SK-N-DZ (cell line): ENCODE data around the gene NRSN1. TPM values are rescaled to one million over a fixed set of nuclear protein-coding genes. Genes with fewer than 3 reads are reported as not detected.

ENCODE experiments used
- DNase-seq: peaks from one replicate; pipeline ENCODE4 v3.0.0-alpha.2; 2015; ENCODE audit warnings: low spot score
- polyA plus RNA-seq, 2 experiments: library from polyadenylated mRNA; depleted of rRNA; stranded (reverse); fragments of >200 nt; gene quantifications; 2 replicates each; pipeline ENCODE4 v1.2.3, GENCODE V29; 2014

Gene NRSN1
- polyA plus RNA-seq (2014; cell fraction: cytosol; rRNA removed): 24.0 and 34.6 TPM in 2 replicates
- polyA plus RNA-seq (2014; cell fraction: nucleus; rRNA removed): 38.7 and 77.2 TPM in 2 replicates

GRCh38 chr6:24125980-24126379 is at the start of gene NRSN1:
TSS of gene NRSN1 (plus strand) at chr6:24126215. CDS start at chr6:24134328, 8,113 bp downstream.
- peak; percentile 80 for DNase-seq

GRCh38 chr6:24078200-24078599 is 47.8 kb upstream of the NRSN1 start:
- no peak for DNase-seq

DNA sequence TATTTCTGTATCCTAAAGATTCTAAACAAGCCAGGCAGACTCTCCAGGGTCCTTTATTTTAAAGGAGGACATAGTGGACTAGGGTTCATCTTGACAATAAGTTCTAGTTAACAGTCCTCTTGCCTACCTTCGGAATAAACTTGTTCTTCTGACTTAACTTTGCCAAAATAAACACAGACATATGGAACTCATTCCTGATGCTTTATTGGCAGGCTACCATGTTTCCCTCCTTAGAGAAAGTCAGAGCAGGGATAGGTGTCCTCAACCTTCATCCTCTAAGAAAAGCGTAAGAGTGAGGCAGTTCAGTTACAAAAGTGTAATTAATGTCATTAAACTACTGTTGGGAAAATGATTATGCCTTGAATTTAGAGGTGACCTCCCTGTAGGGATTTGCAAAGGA is 46.9 kb upstream of the NRSN1 start:
- DNase-seq: no peak

DNA sequence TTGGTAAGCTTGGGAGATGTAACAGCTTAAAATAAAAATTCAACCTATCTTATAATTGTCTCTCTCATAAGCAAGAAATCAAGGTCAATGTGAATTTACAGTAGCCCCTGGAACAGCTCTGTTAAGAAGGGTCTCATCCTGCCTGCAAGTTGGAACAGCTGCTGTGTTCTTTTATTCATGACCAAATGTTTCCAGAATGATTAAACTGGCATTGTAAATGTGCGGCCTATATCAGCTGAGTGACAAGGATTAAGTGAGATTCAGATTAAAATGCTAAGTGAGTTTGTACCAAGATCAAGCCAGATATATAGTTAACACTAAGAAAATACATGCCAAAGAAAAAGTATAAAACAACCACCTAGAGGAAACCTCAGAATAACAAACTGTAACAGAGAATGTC is 45.3 kb upstream of the NRSN1 start:
- DNase-seq: no peak

- DNase-seq: no peak
These were observed 36.3 kb upstream of the NRSN1 start for GRCh38 chr6:24089736-24090135.

DNA sequence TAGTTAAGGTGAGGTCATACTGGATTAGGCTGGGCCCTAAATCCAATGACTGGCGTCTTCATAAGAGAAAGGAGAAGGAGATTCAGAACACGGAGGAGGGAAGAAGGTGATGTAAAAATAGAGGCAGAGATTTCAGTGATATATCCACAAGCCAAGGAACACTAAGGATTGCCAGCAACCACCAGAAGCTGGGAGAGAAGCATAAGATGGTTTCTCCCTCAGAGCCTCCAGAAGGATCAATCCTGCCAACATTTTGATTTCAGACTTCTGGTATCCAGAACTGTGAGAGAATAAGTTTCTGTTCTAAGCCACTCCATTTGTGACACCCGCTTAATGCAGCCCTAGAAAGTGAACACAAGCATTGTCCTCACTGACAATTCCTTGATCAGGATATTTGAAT is 33.6 kb upstream of the NRSN1 start:
- no peak for DNase-seq

DNA sequence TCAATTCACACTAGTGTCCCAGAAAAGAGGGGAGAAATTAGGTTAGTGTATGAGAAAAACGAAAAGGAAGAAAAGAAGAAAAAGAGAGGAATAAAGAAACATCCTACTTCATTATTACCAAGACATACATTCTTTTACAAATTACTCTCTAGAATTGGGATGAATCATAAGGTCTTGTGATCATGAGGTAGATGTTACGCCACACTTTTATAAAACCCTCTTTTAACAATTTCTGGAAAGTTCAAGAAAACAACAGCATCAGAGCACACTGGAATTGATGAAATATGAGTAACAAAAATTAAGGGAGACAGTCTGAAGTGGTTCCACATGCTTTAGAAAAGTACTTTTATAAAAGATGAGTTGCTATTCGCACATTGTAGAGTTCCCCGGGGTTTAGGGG is 32.6 kb upstream of the NRSN1 start:
- DNase-seq: no peak

DNA sequence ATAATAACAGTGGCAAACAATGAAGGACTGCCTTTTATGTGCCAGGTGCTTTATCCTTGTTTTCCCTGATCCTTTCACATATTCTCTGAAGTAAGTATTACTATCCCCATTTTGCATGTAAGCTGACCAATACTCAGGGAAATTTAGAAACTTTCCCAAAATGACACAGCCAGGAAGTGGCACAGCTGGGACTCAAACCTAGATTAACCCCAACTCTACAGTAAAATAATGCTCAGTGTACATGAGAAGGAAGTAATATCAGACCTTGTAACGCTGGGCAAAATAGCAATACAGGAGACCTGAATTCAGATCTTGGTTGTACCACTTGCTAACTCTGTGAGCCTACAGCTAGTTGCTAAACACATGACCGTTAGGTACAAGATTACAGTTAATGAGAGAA is 26.8 kb upstream of the NRSN1 start:
- DNase-seq: no peak

GRCh38 chr6:24100024-24100769 is 25.8 kb upstream of the NRSN1 start:
- DNase-seq: peak; percentile 62

GRCh38 chr6:24100770-24101155 is 25.3 kb upstream of the NRSN1 start:
- no peak for DNase-seq

DNA sequence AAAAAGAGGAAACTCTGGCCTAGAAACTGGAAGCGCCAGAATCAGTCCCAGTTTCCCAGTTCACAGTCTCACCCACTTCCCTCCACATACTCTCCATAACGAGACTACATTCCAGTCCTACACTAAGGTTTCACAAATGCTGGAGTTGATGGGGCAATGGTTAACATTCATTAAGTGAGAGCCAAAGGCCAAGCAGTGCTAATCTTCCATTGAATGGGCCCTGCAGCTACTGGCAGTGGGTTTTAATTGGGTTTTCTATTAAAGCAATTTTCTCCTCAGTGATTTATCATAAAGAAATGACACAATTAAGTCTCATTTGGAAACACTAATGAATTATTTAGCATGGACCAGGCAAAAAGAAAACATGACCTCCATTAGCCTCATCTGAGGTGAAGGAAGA is 20.8 kb upstream of the NRSN1 start:
- DNase-seq: no peak

GRCh38 chr6:24106291-24106690 is 19.7 kb upstream of the NRSN1 start:
- DNase-seq: no peak

DNA sequence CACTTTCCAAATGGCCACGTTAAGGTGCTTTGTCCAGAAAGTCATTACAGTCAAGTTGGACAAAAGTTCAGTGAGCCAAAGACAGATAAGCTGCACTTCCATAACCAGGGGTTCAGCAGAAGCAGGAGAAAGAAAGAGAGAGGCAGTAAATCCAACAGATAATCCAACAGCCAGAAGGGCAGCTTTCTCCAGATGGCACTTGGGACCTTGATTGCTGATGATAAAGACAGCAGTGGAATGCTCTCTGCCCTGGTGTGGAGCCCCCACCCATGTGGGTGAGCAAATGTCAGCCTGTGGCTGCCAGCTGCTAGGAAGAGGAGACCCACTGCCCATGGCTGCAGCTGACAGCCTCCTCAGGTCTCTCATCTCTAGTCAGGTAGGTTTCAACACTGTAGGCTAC is 18.7 kb upstream of the NRSN1 start:
- DNase-seq: peak; percentile 31

DNA sequence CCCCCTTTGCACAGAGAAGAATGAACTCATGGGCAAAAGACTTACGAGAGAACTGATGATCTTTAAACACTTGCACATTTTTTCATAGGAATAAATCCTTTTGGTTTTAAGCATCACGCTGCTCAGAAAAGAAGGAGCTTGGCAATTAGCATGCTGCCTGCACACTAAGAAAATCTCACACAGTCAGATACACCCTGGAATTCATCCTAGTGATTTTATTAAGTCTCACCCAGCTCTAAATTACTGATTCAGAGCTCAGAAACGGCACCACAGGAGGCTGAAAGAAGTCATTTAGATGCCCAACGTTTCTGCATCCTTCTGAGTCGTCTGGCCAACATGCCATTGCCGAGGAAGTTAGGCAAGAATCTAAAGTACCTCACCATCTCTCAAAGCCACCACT is 18.0 kb upstream of the NRSN1 start:
- no peak for DNase-seq

DNA sequence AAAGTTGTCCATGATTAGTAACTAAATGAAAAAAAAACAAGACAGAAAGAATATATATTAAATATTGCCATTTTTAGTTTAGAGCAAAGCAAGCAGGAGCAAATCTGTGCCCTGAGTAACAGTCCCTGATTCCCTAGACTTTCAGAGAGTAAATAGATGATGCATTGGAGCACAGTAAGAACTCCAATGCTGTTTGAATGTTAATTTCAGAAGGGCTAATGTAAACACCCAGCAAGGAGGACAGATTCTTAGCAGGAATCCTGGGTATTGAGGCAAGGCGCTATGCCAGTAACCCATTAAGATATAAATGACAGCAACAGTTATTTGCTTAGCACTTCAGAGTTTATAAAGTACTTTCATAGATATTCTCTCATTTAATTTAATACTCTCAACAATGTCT is 15.6 kb upstream of the NRSN1 start:
- DNase-seq: no peak

DNA sequence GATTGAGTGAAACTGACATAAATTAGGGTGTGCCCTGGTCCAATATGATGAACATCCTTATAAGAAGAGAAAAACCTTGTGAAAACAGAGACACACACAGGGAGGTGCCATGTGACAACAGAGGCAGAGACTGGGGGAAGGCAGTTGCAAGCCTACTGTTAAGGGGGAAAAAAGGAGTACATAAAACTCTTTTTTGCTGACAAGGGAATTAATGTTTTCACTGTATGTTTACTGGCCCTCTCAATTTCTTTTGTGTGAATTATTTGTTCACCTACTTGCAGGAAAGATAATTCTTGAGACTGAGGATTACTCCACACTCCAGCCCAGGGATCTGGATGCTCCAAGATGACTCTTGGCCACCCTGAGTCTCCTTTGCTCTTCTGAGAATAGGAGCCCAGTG is 12.1 kb upstream of the NRSN1 start:
- DNase-seq: no peak

- DNase-seq: no peak
These were observed 9.0 kb upstream of the NRSN1 start for GRCh38 chr6:24117021-24117420.

GRCh38 chr6:24122139-24122538 is 3.9 kb upstream of the NRSN1 start:
- DNase-seq: peak; percentile 24

DNA sequence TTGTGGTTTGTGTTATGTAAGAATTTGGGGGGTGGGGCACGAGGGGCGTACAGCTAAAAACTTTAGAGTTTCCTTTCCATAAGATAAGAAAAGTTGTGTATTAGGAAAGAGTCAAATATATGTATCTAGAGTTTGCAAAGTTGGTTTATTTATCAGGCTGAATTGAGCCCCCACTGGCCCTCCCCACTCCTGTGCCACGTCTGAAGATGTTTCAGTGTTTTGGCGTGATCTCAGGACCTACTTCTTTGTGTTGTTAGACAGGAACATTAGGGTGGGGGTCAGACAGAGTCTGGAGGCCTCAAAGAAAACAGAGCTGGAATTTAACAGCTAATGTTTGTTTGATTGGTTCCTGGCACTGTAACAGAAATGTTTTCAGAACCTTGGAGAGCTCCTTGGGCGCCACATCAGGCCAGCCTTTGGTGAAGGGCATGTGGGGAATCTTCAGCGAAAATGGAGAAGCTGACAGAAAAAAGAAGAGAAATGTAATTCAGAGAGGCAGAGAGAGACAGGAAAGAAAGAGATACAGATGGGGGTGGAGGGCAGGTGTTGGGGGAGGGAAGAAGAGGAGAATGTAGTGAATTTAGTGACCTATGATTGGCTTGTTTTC is 674 bp downstream of the NRSN1 start:
- DNase-seq: peak; percentile 62

- peak; percentile 60 for DNase-seq
These were observed 1.3 kb downstream of the NRSN1 start for GRCh38 chr6:24127316-24127715.

DNA sequence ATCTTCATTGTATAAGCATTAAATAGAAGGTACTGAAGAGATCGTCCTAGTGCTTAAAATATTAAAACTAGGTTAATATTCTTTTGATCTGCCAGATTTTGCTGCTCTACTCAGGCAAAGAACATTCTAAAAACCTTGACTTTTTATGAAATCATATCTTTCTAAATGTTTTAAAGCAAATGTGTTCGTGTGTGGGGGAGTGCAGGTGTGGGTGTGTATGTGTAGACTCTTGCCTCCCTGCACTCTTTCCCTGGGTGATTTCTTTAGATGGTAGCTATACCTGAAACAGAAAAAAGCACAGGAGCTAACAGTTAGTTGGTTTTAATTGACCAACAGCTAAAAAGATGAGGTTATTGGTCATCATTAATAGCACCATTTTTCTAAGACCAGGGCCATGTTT is 5.7 kb downstream of the NRSN1 start:
- DNase-seq: no peak

DNA sequence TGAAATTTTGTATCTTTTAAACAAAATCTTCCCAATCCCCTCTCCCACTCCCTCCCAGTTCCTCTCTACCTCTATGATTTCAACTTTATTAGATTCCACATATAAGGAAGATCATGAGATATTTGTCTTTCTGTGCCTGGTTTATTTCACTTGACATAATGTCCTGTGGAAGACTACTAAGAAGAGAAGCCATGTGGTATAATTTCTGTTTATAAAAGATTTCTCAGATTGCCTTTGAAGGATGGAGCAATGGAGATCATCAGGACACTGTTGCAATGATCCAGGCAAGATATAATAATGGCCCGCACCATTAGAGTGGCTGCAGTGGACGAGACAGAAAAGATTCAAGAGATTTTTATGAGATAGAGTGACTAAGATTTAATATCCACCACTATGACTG is 13.1 kb downstream of the NRSN1 start:
- peak; percentile 88 for DNase-seq

- DNase-seq: no peak
These were observed 13.6 kb downstream of the NRSN1 start for GRCh38 chr6:24139639-24140038.
